ENCODE measurements around the gene KDM2A. TPM values are rescaled to one million over a fixed set of nuclear protein-coding genes. Genes with fewer than 3 reads are reported as not detected.
A peak's percentile ranks its signal among the peaks of the same experiment; 100 is the strongest.
"Not testable (repeated sequence)": the region's sequence is repeated elsewhere in the genome, so short reads cannot be mapped to it uniquely, and the experiment has no call there.

The KDM2A gene
- total RNA-seq, 1 donor from 2014 or later, result 39.0 TPM

DNA sequence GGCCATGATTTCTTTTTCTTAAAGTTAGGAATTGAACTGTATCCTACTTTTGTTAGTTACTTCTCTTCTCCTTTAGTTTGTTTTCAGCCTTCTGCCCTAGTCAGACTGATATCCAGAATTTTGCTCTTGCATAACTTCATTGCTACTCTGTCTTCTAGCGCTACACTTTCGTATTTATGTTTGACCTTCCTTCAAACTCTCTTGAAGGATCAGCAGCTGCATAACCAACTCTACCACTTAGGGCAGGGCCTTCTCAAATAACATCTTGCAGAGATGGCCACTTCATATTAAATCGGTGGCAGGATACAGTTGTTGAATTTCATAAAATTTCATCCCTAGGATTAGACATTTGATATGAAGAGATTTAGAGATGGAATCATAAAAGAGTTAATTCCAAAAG is 43.9 kb downstream of the KDM2A start:
- ATAC-seq, result no peak
- DNase-seq (ENCODE audit: low spot score), result no peak

DNA sequence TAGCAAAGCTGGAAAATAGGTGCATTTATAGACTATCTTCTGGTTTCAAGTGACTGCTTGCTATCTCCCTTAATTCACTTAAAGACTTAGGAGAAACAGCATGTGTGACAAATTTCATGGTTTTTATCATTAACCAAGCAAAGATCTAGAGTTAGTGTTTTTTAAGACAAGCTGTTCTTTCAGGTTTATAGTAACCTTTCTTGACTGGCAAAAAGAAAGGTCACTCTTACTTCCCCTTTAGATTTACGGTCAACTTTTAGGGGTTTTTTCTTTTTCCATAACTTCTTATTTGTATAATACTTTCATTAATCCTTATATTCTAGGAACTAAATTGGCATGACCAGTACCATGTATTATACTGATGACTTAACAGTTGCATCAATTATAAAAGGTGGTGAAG is 46.6 kb downstream of the KDM2A start:
- DNase-seq (ENCODE audit: low spot score) (no peak), ATAC-seq (no peak)

DNA sequence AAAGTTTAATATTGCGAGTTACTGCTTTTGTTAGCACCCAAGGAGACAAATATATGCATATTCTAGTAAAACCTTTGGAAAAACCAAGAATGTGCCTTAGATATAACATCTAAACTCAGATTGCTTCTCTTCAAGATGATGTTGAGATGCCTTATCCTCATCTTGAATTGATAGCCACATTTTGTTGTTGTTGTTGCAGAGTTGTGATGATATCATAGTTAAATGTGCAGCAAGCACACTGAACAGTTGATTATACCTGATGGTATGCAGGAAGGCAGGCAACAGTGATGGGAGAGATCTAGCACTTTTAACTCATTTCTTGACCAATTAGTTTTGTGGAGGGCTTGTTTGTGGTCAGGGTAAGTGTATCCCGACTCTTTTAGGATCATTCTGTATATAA is 48.0 kb downstream of the KDM2A start:
- no peak for ATAC-seq
- DNase-seq (ENCODE audit: low spot score), result no peak

DNA sequence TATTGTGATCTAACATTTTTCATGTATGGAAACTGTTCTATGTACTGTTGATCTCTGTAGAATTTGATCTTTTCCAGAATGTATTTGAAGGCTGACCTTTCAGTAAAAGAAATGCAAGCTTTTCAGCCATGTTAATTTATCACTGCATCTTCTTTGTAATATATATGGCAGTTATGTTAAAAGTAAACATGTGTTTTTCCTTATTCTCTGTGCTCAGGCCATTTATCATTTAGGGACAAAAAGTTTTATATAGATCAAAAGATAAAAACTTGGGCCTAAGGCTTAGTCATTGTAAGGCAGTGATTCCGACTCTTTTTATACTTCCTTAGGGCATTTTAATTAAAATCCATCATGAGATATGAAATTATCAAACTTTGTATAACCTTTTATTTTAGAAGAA is 48.7 kb downstream of the KDM2A start:
- DNase-seq (ENCODE audit: low spot score) (no peak), ATAC-seq (no peak)

DNA sequence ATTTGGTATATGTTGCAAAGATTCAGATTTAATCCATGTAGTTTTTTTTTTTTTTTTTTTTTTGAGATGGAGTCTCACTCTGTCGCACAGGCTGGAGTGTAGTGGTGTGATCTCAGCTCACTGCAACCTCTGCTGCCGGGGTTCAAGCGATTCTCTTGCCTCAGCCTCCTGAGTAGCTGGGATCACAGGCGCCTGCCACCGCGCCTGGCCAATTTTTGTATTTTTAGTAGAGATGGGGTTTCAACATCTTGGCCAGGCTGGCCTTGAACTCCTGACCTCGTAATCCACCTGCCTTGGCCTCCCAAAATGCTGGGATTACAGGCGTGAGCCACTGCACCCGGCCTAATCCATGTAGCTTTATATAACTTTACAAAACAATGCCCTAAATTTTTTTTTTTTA is 49.8 kb downstream of the KDM2A start:
- peak; percentile 32 for ATAC-seq
- DNase-seq (ENCODE audit: low spot score), result peak; percentile 63

DNA sequence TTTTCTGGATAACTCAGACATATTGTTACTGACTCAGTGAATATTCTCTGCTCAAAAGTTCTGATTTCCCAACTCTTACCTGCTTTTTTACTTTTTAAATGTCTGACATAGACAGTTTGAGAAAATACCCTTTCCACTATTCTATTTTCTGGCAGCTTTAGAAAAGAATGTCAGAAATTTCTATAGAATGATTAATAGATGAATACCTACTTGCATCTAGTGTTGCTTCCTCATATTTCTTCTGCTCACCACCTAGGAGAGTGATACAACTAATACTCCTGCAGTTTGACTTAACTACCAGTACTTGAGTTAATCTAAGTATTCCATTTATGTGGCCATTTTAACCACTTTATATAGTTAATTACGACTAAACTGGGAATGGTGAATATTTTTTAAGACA is 55.2 kb downstream of the KDM2A start:
- ATAC-seq (no peak), DNase-seq (ENCODE audit: low spot score) (no peak)

DNA sequence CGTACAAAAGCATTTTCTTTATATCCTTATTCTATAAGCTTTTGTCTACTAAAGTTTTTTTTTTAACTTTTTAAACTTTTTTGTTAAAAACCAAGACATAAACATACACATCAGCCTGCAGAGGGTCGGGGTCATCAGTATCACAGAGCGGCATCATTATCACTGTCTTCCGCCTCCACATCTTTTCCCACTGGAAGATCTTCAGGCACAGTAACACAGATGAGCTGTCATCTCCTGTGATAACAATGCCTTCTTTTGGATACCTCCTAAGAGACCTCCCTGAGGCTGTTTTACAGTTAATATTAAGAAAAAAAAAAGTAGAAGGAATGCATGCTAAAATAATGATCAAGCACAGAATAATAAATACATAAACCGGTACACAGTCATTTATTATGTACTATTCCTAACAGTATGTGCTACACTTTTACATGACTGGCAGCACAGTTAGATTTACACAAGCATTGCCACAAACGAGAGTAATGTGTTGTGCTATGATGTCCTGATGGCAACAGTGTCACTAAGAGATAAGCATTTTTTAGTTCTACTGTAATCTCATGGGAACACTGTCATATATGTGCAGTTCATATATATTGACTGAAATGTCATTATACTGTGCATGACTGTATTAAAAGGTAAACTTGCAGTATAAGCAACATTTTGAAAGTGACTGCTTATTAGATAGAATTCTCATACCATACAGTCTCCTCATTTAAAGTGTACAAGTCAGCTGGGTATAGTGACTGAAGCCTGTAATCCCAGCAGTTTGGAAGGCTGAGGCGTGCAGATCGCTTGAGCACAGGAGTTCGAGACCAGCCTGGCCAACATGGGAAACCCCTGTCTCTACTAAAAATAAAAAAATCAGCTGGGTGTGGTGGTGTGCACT is 58.6 kb downstream of the KDM2A start:
- DNase-seq (ENCODE audit: low spot score) (no peak), ATAC-seq (no peak)

DNA sequence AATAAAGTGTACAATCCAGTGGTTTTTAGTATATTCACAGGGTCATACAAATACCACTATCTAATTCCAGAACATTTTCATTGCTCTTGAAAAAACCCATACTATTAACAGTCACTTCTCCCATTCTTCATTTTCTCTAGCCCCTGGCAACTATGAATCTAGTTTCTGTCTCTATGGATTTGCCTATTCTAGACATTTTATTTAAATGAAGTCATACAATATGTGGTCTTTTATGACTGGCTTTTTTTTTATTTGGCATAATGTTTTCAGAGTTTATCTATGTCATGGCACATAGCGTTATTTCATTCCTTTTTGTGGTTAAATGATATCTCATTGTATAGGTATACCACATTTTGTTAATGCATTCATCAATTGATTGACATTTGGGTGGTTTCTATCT is 59.4 kb downstream of the KDM2A start:
- DNase-seq (ENCODE audit: low spot score), result no peak
- ATAC-seq, result no peak

DNA sequence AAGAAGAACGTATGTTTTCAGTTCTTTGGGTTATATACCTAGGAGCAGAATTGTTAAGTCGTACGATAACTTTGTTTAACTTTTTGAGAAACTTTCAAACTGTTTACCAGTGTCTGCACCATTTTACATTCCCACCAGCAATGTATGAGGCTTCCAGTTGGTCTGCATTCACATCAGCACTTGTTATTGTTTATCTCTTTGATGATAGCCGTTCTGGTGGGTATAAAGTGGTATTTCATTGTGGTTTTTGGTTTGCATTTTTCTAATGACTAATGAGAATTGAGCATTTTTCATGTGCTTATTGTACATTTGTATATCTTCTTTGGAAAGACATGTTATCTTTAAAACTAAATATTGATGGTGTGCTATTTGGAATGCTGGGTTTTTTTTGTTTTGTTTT is 59.8 kb downstream of the KDM2A start:
- ATAC-seq (no peak), DNase-seq (ENCODE audit: low spot score) (no peak)

DNA sequence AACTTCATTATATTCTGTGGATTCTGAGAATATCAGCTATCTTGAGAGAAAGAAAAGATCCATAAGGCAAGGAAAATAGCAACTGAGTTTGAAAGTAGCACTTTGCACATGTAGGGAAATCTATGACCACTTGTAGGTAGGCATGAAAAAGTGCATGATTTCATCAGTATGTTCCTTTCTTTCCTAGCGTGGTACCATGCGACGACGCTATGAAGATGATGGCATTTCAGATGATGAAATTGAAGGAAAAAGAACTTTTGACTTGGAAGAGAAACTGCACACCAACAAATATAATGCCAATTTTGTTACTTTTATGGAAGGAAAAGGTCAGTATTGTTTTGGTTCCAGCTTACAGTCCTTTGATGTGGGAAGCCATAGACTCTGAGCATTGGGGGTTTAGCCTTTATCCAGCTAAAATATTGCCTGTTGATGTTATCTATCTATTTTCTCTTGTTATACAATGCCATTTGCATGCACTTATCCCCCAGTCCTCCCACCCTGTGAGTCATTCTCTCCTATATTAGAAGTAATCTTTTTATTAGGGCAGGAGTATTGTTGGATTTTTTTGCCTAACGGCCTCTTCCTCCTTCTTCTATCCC is 60.9 kb downstream of the KDM2A start:
- no peak for DNase-seq (ENCODE audit: low spot score)
- no peak for ATAC-seq

DNA sequence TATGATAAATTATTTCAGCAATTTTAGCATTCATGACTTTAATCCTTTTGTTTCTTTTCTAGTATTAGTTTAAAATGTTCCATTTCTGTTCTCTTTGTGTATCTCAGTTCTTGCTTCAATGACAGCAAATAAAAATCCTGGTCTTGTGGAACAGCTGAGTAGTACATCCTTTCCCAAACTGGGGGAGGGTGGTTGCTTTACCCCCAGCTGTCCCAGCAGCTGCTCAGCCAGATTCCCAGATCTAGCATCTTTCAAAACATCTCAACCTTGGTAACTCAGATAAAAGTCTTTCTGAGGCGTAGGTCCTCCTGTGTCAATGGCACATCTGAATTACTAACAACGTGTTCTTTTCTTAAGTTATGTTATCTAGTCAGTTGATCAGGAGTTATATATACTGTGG is 75.0 kb downstream of the KDM2A start:
- ATAC-seq, result no peak

DNA sequence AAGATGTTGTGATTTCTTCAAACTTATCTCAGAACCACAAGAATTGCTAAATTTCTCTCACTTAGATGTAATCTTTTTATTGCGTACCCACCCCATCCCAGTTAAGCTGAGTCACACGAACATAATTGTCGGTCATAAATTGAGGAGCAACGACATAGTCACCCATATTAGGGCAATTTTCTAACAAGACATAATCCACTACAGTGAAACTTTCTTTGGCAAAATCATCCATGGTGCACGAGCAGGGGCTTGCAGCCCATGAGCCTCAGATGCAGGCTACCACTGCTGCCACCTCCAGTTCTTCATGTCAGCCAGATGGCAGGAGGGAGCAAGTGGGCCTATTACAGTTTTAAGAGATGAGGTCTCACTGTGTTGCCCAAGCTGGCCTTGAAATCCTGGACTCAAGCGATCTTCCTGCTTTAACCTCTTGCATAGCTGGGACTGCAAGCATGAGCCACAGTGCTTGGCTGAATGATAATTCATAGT is 77.0 kb downstream of the KDM2A start:
- no peak for DNase-seq (ENCODE audit: low spot score)
- ATAC-seq, result peak; percentile 19

More for the DNA sequence above, 75.0 kb downstream of the KDM2A start:
- no peak for DNase-seq (ENCODE audit: low spot score)

DNA sequence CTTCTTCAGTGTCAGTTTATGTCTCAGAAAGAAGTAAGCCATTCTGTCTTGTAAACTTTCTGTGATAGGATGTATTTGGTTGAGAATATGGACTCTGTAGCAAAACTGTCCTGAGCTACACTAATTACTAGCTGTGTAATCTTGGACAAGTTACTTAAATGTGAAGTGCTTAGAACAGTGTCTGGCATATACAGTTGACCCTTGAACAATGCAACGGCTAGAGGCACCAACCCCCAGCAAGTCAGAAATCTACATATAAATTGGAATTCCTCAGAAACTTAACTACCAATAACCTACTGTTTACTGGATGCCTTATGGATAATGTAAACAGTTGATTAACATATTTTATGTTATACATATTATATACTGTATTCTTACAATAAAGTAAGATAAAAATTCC is 78.5 kb downstream of the KDM2A start:
- ATAC-seq, result no peak
- DNase-seq (ENCODE audit: low spot score), result no peak

DNA sequence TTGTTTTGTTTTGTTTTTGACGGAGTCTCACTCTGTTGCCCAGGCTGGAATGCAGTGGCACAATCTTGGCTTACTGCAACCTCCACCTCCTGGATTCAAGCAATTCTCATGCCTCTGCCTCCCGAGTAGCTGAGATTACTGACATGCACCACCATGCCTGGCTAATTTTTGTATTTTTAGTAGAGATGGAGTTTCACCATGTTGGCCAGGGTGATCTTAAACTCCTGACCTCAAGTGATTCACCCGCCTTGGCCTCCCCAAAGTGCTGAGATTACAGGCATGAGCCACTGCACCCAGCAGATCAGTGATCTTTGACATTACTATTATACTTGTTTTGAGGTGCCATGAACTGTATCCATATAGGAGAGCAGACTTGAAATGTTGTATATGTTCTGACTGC is 79.7 kb downstream of the KDM2A start:
- DNase-seq (ENCODE audit: low spot score); ATAC-seq: not testable (repeated sequence)

DNA sequence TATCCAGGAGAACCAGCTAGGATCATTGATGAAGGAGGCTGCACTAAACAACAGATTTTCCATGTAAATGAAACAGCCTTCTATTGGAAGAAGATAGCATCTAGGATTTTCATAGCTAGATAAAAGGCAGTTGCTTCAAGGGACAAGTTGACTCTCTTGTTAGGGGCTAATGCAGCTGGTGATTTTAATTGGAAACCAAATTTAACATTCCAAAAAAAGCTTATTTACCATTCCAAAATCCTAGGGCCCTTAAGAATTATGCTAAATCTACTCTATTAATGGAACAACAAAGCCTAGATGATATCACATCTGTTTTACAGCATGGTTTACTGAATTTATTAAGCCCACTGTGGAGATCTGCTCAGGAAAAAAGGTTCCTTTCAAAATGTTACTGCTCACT is 80.7 kb downstream of the KDM2A start:
- DNase-seq (ENCODE audit: low spot score), result no peak

DNA sequence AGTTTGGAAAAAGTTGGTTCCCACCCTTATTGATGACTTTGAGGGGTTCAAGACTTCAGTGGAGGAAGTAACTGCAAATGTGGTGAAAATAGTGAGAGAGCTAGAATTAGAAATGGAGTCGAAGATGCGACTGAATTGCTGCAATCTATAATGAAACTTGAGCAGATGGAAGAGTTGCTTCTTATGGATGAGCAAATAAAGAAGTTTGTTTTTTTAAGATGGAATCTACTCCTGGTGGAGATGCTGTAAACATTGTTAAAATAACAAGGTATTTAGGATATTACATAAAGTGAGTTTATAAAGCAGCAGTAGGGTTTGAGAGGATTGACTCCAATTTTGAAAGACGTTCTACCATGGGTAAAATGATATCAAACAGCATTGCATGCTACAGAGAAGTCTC is 83.0 kb downstream of the KDM2A start:
- DNase-seq (ENCODE audit: low spot score), result no peak
- ATAC-seq, result no peak

More for the DNA sequence above, 80.7 kb downstream of the KDM2A start:
- ATAC-seq, result no peak

DNA sequence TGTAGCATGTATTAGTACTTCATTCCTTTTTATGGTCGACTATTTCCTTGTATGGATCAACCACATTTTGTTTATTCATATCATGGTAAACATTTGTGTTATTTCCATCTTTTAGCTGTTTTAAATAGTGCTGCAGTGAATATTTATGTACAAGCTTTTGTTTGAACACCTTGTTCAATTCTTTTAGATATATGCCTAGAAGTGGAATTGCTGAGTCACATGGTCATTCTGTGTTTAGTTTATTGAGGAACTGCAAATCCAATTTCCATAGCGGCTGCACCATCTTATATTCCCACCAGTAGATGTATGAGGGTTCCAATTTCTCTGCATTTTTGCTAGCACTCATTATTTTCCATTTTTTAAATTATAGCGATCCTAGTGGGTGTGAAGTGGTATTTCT is 85.8 kb downstream of the KDM2A start:
- DNase-seq (ENCODE audit: low spot score), result no peak
- no peak for ATAC-seq

DNA sequence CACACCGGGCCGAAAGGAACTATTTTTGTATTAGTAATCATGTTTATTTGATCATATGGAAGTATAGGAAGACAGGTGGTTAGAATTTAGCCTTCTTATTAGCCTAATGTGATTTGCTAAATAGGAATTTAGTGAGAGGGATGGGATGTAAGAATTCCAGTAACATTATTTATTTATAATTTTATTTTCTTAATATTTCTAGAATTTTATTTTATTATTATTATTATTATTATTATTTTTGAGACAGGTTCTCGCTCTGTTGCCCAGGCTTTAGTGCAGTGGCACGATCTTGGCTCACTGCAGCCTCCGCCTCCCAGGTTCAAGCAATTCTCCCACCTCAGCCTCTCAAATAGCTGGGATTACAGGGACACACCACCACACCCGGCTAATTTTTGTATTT is 90.2 kb downstream of the KDM2A start:
- ATAC-seq; DNase-seq (ENCODE audit: low spot score): not testable (repeated sequence)

DNA sequence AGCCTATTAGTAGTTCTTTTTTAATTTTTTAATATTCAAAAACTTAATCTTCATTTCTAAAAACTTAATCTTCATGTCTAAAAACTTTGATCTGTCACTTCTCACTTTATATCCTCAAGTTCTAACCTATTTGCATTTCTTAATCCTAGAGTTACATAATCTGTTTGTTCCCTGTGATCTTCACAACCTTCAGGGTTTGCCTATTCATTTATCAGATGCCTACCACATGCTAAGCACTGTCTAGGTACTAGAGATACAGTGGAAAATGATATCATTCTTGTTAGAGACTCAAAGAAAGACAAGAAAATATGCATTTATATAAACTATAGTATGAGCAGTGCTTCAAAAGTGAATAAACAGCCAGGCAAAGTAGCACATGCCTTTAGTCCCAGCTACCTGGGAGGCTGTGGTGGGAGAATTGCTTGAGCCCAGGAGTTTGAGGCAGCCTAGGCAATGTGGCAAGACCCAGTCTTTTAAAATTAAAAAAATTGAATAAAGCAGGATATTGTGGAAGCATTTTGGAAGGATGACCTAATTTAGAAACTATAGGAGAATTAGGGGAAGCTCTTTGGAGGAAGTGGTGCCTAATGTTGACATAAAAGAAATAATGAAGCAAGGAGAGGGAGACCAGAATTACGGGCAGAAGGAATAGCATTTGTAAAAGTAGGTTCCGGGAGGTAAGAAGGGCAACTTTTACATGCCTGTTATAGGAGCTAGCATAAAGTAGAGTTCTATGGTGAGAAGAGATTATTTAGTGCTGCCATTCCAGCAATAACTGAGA is 92.8 kb downstream of the KDM2A start:
- DNase-seq (ENCODE audit: low spot score) (no peak), ATAC-seq (peak; percentile 31)

DNA sequence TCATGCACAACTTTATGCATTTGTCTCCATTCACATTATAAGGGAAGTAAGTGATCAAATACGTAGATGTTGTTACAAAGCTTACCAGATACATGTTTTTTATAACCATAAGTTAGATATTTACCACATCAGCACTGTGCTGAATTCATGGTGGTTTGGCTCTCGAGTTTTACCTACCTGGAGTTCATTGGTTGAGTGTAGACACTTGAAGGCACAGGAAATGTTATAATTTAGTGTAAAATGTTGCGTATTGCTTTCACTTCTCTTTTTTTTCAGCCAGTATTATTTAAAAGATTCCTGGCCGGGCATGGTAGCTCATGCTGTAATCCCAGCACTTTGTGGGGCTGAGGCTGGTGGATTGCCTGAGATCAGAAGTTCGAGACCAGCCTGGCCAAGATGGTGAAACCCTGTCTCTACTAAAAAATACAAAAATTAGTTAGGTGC is 94.1 kb downstream of the KDM2A start:
- ATAC-seq, result no peak
- no peak for DNase-seq (ENCODE audit: low spot score)

DNA sequence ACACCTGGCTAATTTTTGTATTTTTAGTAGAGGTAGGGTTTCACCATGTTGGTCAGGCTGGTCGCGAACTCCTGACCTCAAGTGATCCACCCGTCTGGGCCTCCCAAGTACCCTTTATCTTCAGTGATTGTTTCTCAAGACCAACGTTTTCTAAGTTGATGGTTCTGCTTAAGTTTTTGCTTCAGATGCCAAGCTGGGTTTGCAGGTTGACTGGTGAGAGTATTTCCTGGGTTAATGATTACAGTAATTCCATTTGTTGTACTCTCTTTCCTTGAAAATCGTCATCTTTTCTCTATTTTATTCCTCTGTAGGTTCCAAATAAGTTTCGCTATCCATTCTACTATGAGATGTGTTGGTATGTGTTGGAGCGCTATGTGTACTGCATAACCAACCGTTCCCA is 108.7 kb downstream of the KDM2A start:
- no peak for DNase-seq (ENCODE audit: low spot score)
- ATAC-seq, result no peak

DNA sequence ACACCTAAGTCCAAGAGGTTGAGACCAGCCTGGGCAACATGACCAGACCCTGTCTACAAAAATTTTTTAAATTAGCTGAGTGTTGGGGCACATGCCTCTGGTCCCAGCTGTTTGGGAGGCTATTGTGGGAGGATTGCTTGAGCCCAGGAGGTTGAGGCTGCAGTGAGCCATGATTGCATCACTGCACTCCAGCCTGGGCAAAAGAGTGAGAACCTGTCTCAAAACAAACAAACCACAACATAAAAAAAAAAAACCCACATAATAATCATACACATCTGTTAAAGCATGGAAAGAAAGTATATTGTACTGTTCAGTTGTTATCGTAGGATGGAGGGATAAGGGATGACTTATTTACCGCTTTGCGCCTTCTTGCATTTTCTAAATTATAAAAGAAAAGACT is 111.3 kb downstream of the KDM2A start:
- ATAC-seq, result peak; percentile 15
- no peak for DNase-seq (ENCODE audit: low spot score)
